Cortex of kidney (tissue), 1 donor: ENCODE measurements around the gene USP22.
"Not testable (repeated sequence)": the region's sequence is repeated elsewhere in the genome, so short reads cannot be mapped to it uniquely, and the experiment has no call there.

Source experiments
- DNase-seq: peaks from one replicate; lab custom pipeline; 2025; lab: John Stamatoyannopoulos, UW

USP22 gene

DNA sequence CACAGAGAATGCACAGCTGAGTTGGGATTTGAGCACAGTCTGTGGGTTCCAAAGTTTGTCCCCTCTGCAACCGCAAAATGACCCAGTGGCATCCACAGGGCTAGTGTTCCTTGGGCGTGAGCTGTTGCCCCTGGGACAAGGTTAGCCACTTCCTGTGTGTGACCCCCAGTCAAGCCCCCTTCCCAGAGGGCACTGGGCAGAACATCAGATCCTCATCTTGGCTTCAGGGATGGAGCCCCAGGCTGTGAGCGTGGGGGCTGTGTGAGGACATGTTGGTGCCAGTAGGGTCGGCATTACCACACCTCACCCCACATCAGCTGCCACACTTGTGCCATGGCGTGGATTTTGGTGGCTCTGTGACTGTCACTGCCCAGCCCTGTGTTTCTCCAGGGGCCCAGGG is 55.3 kb downstream of the USP22 start:
- no peak for DNase-seq

GRCh38 chr17:20986767-20987510 is 55.9 kb downstream of the USP22 start:
- no peak for DNase-seq

DNA sequence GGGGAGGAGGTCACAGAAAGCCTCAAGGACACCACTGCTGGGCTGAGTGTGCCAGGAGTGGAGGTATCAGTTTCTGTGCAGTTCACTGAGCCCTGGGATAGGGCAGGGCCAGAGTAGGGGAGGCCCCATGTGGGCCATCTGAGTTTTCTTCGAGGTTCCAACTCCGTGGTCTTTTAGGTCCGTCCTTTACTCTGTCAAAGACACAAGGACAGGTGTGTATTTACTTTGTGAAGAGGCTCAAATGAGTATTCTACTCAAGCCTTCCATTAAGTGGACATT is 59.5 kb downstream of the USP22 start:
- DNase-seq, result no peak

DNA sequence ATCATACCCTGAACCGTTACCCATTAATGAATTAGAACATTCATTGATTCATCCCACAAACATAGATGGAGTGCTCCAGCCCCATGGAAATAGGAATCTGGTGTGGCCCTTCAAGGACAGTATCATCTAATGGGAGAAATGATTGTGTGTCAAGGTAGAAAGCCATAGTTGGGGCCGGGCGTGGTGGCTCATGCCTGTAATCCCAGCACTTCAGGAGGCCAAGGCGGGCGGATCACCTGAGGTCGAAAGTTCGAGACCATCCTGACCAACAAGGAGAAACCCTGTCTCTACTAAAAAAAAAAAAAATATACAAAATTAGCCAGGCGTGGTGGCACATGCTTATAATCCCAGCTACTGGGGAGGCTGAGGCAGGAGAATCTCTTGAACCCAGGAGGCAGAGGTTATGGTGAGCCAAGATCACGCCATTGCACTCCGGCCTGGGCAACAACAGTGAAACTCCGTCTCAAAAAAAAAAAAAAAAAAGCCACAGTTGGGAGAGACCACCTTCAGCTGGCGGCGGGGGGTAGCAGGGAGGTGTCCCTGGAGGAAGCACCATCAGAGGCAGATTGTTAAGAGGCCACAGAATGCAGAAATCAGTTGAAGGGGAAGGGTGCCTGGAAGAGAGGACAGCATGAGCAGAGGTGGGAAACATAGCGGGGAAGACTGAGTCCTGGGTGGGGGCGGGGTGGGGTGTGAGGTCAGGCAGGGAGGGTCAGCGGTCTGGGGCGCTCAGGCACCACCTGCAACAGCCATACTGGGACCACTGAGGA is 60.0 kb downstream of the USP22 start:
- no peak for DNase-seq

- no peak for DNase-seq
Measured at GRCh38 chr17:20981046-20981920, 61.5 kb downstream of the USP22 start.

DNA sequence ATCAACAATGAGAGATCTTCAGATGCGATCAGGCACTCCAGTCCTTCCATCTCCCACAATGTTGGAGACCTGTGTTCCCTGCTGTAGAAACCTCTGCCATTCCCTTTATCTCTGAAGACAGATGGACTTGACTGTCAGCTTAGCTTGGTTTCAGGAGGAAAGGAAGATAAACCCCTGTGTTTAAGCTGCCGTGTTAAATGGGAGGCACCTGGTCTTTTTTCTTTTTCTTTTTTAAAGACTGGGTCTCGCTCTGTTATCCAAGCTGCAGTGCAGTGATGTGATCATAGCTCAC is 63.1 kb downstream of the USP22 start:
- DNase-seq, result no peak

DNA sequence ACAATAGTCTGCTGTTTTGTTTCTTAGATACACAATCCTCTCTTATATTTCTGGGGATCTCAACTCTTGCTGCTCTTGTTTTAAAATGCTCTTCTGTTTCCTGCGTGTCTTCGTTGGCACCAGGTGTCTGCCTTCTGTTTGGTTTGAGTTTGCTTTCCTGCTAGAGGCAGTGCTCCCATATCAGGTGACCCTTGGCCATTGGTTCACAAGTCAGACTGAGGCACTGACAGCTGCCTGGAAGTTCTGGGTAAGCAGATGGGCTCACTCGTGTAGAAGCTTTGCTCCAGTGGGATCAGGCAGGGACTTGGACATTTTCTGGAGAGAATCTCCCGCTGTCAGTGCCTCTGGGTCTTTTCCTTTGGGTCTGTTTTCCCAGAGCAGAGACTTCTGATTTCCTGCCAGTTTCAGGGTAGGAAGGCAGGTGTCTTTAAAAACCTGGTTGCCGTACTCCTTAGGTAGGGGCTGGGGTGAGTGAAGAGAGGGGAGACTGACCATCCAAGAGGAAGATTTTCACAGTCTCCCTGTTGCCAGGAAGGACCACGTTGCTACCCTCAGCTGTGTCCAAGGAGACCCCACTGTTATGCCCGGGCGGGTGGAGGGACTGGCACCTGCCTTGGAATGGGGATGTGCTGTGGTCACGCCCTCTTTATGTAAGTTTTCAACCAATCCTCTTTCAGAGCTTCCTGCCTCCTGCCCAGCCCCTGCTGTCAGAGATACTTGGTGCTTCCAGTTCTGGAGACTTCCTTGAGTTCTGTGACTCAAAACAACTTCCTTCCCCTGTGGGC is 63.6 kb downstream of the USP22 start:
- DNase-seq, result not testable (repeated sequence)

DNA sequence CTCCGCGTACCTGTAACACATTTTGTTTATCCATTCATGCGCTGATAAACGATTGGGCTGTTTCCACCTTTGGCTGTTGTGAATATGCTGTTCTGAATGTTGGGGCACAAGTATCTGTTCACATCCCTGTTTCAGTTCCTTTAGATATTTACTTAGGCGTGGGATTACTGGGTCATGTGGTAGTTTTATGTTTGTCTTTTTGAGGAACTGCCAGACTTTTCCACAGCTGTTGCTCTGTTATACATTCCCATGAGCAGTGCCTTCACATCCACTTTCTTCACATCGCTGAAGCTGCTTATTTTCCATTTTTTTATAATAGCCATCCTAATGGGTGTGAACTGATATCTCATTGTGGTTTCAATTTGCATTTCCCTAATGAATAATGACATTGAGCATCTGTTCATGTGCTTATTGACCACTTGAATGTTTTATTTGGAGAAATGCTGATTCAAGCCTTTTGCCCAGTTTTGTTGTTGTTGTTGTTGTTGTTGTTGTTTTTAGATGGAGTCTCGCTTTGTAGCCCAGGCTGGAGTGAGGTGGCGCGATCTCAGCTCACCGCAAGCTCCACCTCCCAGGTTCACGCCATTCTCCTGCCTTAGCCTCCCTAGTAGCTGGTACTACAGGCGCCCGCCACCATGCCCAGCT is 65.1 kb downstream of the USP22 start:
- not testable (repeated sequence) for DNase-seq

DNA sequence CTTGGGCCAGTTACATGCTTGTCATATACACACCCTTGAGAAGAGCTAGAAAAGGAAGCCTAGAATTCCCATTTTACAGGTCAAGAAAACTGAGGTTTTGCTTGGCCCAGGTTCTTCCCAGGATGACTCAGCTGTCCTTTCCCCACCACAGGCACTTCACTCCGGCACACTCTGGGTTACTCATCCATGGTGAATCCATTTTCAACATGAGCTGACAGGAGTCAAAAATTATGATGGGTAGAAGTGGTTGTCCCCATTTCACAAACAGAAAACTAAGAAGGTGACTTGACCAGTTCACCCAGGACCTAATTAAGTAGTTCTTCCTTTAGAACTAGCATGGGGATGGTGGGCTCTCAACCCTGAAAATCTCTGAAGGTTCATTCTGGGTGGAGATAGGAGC is 67.2 kb downstream of the USP22 start:
- DNase-seq, result no peak

GRCh38 chr17:20970329-20970728 is 72.5 kb downstream of the USP22 start:
- DNase-seq, result no peak

DNA sequence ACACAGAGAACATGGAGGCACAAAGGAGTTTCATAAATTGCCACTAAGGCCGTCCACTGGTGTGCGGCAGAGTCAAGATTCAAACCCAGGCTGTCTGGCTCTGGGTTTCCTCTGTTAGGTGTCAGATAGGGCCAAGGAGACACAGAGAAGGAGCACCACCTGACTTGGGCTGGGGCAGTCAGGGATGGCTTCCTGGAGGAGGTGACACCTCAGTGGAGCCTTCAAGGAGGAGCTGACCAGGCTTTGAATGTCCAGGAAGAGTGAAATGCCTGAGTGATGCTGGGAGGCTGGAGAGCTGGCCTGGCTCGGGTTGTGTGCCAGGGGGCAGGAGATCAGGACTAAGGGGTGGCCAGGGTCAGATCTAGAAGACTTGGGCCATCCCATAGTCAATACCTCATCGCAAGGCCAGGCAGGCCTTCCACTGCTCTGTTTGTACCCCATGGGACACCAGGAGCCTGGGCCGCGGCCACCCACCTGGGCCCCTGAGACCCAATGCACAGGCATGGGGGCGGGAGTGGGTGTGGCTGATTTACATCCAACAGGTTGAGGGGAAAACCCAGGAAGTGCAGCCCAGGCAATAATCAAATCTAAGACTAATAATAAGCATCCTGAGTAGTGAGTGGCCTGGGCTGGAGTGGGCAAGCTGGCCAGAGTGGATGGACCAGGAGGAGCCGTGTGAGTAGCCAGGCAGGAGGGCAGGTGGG is 73.7 kb downstream of the USP22 start:
- no peak for DNase-seq

GRCh38 chr17:20967776-20968175 is 75.0 kb downstream of the USP22 start:
- no peak for DNase-seq

GRCh38 chr17:20966870-20967269 is 75.9 kb downstream of the USP22 start:
- no peak for DNase-seq

GRCh38 chr17:20965492-20965891 is 77.3 kb downstream of the USP22 start:
- no peak for DNase-seq

DNA sequence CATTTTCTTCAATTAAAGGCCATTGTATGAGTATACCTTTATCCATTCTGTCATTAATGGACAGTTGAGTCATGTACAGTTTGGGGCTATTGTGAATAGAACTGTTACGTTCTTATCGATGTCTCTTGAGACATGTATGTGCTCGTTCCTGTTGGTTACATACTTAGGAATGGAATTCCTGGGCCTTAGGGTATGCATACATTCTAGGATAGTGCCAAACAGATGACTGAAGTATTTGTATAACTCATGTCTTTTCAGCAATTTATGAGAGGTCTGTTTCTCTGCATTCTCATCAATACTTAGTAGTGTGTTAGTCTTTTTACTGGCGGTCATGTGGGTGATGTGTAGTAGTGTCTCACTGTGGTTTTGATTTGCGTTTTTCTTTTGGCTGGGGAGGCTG is 81.2 kb downstream of the USP22 start:
- DNase-seq, result no peak

- DNase-seq, result no peak
Measured at GRCh38 chr17:20960871-20961270, 81.9 kb downstream of the USP22 start.

- no peak for DNase-seq
Measured at GRCh38 chr17:20955427-20956323, 87.1 kb downstream of the USP22 start.

DNA sequence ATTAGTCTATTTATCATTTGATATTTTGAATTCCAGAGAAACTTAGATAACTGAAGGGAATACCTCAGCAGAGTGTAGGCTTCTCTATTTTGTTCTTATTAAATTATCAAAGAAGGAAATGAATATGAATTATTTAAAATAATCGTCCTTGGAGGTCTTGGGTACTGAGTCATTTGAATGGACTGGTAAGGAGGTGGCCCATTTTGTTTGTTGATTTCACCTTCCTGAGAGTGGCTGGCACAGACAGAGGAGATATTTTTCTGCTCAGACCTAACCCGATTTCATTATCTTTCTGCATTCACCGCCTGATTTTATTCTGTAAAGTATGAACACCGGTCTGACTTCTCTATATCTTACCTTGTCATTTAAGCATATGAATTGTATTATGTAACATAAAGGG is 88.0 kb downstream of the USP22 start:
- DNase-seq, result no peak

GRCh38 chr17:20952183-20952582 is 90.6 kb downstream of the USP22 start:
- DNase-seq, result no peak
